AG10803 (cell line): ENCODE data around the gene HTRA1.

ENCODE experiments used
- DNase-seq: peaks from one replicate; pipeline ENCODE4 v3.0.0; 2010; ENCODE audit warnings: low read depth
- H3K4me3 ChIP-seq: 2 replicates; pipeline ENCODE4 v1.5.1; 2011; ENCODE audit warnings: mild to moderate bottlenecking, low read length, control low read depth
- TF ChIP-seq, protein P1 (sequence below): conservative IDR thresholded peaks from 2 replicates; pipeline ENCODE4 v1.5.1; 2011; ENCODE audit warnings: mild to moderate bottlenecking, low read length, control low read depth, inconsistent platforms

HTRA1 gene

DNA sequence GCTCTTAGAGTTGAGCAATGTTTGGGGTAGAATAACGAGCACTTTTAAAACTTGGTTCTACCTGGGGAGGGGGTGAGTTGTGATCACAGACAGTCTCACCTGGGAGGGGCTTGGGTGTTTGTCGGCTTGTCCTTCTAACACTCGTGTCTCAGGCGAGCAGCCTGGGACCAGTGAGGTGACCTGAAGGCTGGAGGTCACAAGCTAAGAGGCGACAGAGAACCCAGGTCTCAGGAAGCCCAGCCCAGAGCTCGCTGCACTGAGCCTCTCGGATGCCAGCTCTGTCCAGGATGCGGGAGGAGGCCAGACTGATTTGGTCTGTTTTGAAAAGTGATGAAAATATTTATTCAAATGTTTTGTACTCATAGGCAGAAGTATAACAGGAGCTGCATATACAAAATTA, 11.8 kb downstream of the HTRA1 start:
- no peak overlapping the region for H3K4me3 ChIP-seq

DNA sequence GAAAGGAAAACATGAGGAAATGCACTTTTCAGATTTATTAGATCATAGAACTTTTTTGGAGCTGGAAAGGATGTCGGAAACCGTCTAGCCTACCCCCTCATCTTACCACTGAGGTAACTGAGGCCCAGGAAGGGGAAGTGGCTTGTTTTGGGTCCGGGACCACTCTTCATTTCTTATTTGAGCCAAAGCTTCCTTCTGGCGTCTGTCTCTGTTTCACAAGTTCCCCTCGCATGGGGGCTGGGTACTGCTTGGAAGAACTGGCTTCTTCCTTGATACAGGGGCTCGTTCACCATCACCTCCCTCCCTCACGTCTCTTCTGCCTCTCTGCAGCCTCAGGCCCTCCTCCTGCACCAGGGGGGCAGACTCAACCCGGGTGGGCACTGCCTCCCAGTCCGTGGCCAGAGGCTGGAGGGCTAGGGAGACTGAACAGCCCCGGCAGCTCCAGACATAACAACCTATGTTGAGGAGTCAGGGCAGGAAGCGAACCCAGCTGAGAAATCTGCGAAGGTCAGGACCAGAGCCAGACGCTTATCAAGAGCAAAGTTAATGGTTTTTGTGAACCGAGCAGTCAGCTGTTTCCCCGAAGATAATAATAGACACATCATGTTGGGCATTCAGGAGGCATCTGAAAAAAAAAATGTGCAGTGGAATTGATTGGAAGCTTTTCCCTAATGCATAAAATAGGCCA, 12.9 kb downstream of the HTRA1 start:
- no peak overlapping the region for H3K4me3 ChIP-seq
- TF ChIP-seq, protein P1, sequence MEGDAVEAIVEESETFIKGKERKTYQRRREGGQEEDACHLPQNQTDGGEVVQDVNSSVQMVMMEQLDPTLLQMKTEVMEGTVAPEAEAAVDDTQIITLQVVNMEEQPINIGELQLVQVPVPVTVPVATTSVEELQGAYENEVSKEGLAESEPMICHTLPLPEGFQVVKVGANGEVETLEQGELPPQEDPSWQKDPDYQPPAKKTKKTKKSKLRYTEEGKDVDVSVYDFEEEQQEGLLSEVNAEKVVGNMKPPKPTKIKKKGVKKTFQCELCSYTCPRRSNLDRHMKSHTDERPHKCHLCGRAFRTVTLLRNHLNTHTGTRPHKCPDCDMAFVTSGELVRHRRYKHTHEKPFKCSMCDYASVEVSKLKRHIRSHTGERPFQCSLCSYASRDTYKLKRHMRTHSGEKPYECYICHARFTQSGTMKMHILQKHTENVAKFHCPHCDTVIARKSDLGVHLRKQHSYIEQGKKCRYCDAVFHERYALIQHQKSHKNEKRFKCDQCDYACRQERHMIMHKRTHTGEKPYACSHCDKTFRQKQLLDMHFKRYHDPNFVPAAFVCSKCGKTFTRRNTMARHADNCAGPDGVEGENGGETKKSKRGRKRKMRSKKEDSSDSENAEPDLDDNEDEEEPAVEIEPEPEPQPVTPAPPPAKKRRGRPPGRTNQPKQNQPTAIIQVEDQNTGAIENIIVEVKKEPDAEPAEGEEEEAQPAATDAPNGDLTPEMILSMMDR, result no peak
- DNase-seq, result no peak

More for the DNA sequence above, 11.8 kb downstream of the HTRA1 start:
- TF ChIP-seq, protein P1, result no peak
- no peak for DNase-seq

DNA sequence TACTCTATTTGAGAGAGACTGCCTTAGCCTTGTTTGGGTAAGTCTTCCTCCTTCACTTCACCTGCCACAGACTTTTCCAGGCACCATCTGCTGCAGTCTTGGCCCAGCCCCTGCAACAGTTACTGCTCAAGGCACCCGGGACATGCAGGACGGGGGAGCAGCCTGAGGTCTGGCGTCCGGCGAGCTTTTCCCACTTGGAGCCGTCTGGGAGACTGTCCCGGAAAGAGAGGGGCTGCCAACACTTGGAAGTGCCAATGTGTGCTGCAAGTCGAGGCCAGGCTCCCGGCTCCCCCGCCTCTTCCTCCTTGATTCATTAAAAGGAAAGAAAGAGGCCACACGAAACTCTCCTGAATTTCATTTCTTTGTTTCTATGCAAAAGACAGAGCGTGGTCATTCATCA, 13.7 kb downstream of the HTRA1 start:
- no peak overlapping the region for H3K4me3 ChIP-seq
- TF ChIP-seq, protein P1, result no peak
- peak; percentile 52 for DNase-seq

DNA sequence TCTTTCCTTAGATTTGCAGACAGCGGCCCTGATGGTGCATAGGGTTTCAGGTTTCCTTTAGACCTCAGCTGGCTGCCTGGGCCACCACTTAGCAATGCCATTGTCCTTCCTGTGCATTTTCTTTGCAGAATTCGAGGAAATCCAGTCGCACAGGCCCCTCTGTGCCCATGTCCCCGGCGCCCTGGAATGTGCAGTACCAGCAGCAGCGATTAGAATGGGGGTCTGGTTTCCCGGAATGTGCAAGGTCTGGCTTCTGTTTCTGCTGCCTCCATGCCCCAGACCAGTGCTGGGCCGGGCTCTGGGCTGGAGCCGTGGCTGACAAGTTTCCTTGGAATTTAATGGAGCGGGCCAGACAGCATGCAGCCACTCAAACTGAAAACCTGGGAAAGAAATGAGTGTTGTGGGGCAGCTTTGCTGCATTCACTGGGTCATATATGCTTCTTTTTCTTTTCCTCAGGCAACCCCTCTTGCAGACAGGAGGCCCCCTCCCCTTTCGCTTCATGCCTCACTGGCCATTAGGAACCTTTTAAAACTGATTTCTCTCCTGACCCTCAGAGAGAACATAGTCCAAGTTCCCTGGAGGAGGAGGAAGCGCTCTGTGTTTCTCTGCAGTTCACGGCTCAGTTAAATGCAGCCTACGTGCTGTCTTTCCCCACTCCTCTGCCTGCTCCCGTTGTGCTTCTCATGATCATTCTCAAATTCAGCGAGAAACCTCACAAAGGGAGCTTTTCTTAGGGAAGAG, 14.4 kb downstream of the HTRA1 start:
- peak; percentile 46 for DNase-seq
- TF ChIP-seq, protein P1, result no peak
- no peak overlapping the region for H3K4me3 ChIP-seq

DNA sequence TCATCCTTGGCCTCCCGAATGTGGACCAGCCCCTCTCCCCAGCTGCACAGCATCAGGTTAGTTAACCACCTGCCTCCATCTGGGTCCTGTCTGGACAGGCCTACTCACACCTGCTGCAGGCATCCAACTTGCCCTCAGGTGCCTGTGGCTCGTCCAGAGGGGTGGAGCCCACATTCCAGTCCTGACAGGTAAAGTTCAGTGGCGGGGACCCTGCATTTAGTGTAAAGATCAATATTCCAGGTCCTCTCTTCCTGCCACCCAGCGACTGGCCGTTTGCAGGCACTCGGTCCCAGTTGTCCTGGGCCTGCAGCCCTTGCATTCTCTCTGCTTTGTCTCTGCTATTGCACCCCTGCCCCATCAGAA, 15.0 kb downstream of the HTRA1 start:
- no peak overlapping the region for H3K4me3 ChIP-seq
- no peak for DNase-seq
- TF ChIP-seq, protein P1, result no peak

DNA sequence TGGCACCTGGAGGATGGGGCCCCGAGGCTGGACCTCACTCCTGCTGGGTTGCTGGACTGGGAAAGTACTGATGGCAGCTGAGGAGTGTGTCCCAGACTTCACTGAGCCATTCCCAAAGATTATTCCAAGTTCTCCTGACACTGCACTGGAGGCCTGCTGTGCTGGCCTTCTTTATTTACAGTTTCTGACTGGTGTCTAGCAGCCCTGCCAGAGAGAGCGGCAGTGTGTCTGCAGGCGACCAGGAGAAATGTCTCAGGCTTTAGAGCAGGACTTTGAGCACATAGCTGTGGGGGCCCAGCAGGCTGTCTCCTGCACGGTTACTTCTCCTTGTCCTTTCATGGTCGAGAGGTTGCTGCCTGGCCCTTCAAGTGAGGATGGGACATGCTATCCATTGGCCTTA, 16.1 kb downstream of the HTRA1 start:
- TF ChIP-seq, protein P1, result no peak
- no peak for DNase-seq
- no peak overlapping the region for H3K4me3 ChIP-seq

DNA sequence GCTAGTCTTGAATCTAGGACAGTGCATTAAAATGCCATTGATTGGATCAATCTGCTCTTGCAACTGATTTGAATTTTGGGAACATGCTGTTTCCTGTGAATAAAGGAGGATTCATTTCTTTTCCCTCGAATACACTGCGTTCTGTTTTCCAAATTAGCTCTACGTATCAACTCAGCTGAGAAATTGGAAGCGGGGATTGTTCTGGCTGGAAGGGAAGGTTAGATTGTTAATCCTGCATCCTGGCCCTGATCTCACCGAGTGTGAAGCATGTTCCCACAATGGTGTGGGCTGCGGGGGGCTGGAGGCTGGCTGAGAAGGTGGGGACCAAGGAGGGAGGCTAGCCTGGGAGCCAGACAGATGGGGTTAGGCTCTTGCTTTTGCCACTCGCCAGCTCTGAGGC, 17.6 kb downstream of the HTRA1 start:
- TF ChIP-seq, protein P1, result no peak
- DNase-seq, result no peak
- no peak overlapping the region for H3K4me3 ChIP-seq
